DLD1 (cell line): Measurements from ENCODE around the gene CCDC120.

Experiments used
- in situ Hi-C: cut with HindIII; loops from 2 replicates; pipeline ENCODE4 v1.10.0; 2017; ENCODE audit warnings: low sequenced_read_pairs

Gene CCDC120

GRCh38 chrX:49058794-49059193 lies at the start of gene CCDC120:
Gene CCDC120, plus strand, starts transcription at chrX:49058999. Its CDS starts 3,043 bp downstream, at chrX:49062042.
- in situ Hi-C loops, result no loop called here

- in situ Hi-C loops, result no loop called here
Observed at GRCh38 chrX:49019050-49019449, 39.7 kb upstream of the CCDC120 start.

- in situ Hi-C loops, result no loop called here
Observed at GRCh38 chrX:49019599-49020249, 39.1 kb upstream of the CCDC120 start.

- in situ Hi-C loops, result no loop called here
Observed at GRCh38 chrX:49029876-49030275, 28.9 kb upstream of the CCDC120 start.

- in situ Hi-C loops, result no loop called here
Observed at GRCh38 chrX:49030283-49030682, 28.5 kb upstream of the CCDC120 start.

- in situ Hi-C loops, result no loop called here
Observed at GRCh38 chrX:49037883-49038475, 20.8 kb upstream of the CCDC120 start.

- in situ Hi-C loops, result no loop called here
Observed at GRCh38 chrX:49039598-49040375, 19.0 kb upstream of the CCDC120 start.

GRCh38 chrX:49040376-49040955 lies 18.3 kb upstream of the CCDC120 start:
- in situ Hi-C loops, result no loop called here

GRCh38 chrX:49041744-49042580 lies 16.8 kb upstream of the CCDC120 start:
- in situ Hi-C loops, result no loop called here

- in situ Hi-C loops, result no loop called here
Observed at GRCh38 chrX:49042581-49043219, 16.1 kb upstream of the CCDC120 start.

GRCh38 chrX:49043220-49043986 lies 15.4 kb upstream of the CCDC120 start, which contains the start of gene TFE3:
Gene TFE3, minus strand, starts transcription at chrX:49043357. Its CDS starts 131 bp downstream, at chrX:49043226.
- in situ Hi-C loops, result no loop called here

- in situ Hi-C loops, result no loop called here
Observed at GRCh38 chrX:49043987-49044281, 14.9 kb upstream of the CCDC120 start.

GRCh38 chrX:49053223-49054072 lies 5.4 kb upstream of the CCDC120 start:
- in situ Hi-C loops, result no loop called here

- in situ Hi-C loops, result no loop called here
Observed at GRCh38 chrX:49054073-49054762, 4.6 kb upstream of the CCDC120 start.

- in situ Hi-C loops, result no loop called here
Observed at GRCh38 chrX:49059201-49059600, 402 bp downstream of the CCDC120 start.

- in situ Hi-C loops, result no loop called here
Observed at GRCh38 chrX:49059681-49060085, 884 bp downstream of the CCDC120 start.

- in situ Hi-C loops, result no loop called here
Observed at GRCh38 chrX:49060914-49061313, 2.1 kb downstream of the CCDC120 start.

- in situ Hi-C loops, result no loop called here
Observed at GRCh38 chrX:49061490-49061889, 2.7 kb downstream of the CCDC120 start.
